Measurements from ENCODE around the gene SSB. TPM values are rescaled to one million over a fixed set of nuclear protein-coding genes. Genes with fewer than 3 reads are reported as not detected.

Gene SSB
- total and polyA plus RNA-seq, 2 of the 4 experiments (the other 2 are of a cell fraction): 41.2 to 75.5 TPM

DNA sequence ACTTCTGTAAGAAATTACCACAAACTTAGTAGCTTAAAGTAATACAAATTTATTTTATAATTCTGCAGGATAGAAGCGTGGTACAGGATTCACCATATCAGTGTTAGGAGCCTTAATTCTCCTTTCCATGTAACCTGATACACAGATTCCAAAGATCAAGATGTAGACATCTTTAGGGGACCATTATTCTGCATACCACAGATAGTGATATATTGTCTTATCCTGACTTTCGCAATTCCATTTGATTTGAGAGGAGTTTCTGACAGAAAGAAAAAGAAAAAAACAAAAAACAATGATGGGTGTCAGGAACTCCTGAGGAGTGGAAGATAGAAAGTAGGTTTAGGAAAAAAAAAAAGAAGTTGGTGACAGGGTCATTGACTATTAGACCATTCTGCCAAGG lies 40.9 kb upstream of the SSB start:
- Histone ChIP-seq H4K8ac (ENCODE audit: low read depth in 2 of 2, low read length in 2 of 2) (no peak overlapping the region), H3K23ac (ENCODE audit: low read depth, low read length) (no peak overlapping the region), H2BK20ac (ENCODE audit: low read depth, low read length) (no peak overlapping the region), H3K79me1 (ENCODE audit: low read depth in 1 of 2, low read length in 2 of 2) (no peaks in the 10 kb centered on the region), H2BK5ac (ENCODE audit: low read depth, low read length, poor library complexity, severe bottlenecking) (no peak overlapping the region), H2BK120ac (ENCODE audit: low read depth, low read length) (no peak overlapping the region), H3K4me1 (ENCODE audit: control insufficient read depth, insufficient read depth, low read length) (no peaks in the 10 kb centered on the region), H3K9me3 (ENCODE audit: control insufficient read depth, insufficient read depth, low read length) (no peaks in the 10 kb centered on the region), H3K36me3 (ENCODE audit: control insufficient read depth, insufficient read depth, low read length) (no peaks in the 10 kb centered on the region), H3K4me3 (ENCODE audit: insufficient read depth, low read depth, low read length) (no peak overlapping the region), H2AFZ (replicated peaks; ENCODE audit: low read length, poor library complexity) (no peak overlapping the region), H4K5ac (ENCODE audit: low read depth, low read length) (no peak overlapping the region), H3K27ac (ENCODE audit: insufficient read depth, low read length) (no peak overlapping the region), H4K20me1 (ENCODE audit: insufficient read depth, low read length) (no peaks in the 10 kb centered on the region), H3K4me2 (ENCODE audit: low read depth, low read length) (no peak overlapping the region), H4K91ac (ENCODE audit: insufficient read depth, low read depth, low read length) (no peak overlapping the region), H2BK15ac (ENCODE audit: low read depth, low read length) (no peak overlapping the region), H3K18ac (ENCODE audit: low read depth, low read length) (no peak overlapping the region), H2AK5ac (ENCODE audit: low read depth, low read length) (no peak overlapping the region), H3K9me1 (ENCODE audit: insufficient read depth, low read length) (no peaks in the 10 kb centered on the region; the same call in 1 of the 2 replicates), H3K9ac (ENCODE audit: low read depth, low read length) (no peak overlapping the region), H3K56ac (ENCODE audit: extremely low read depth, insufficient read depth, low read length) (no peak overlapping the region), H2AK9ac (replicated peaks; ENCODE audit: low read depth, low read length, poor library complexity) (no peak overlapping the region), H3K14ac (replicated peaks; ENCODE audit: low read depth, low read length) (no peak overlapping the region), H3K27me3 (ENCODE audit: control insufficient read depth, insufficient read depth, low read length) (no peaks in the 10 kb centered on the region), H3K4ac (ENCODE audit: low read depth, low read length) (no peak overlapping the region)
- no peak for DNase-seq
- ChIA-PET POLR2A (ENCODE audit: unreplicated experiment) (no interaction called here), CTCF (no interaction called here)
- dilution Hi-C loops (cut with HindIII; ENCODE audit: low sequenced_read_pairs, unreplicated experiment) (no loop called here), intact Hi-C loops (cut with micrococcal nuclease) (no loop called here), in situ Hi-C loops (cut with MboI; ENCODE audit: low sequenced_read_pairs) (no loop called here)
- no CpG with 5 or more reads among the region's 2 CpGs for WGBS, 2 experiments (ENCODE audit: extremely low coverage in 2 of 2, insufficient read length in 1 of 2)
- ATAC-seq (ENCODE audit: low read depth): no peak
- TF ChIP-seq, protein P1, sequence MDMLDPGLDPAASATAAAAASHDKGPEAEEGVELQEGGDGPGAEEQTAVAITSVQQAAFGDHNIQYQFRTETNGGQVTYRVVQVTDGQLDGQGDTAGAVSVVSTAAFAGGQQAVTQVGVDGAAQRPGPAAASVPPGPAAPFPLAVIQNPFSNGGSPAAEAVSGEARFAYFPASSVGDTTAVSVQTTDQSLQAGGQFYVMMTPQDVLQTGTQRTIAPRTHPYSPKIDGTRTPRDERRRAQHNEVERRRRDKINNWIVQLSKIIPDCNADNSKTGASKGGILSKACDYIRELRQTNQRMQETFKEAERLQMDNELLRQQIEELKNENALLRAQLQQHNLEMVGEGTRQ (IDR thresholded peaks at IDR 0.05; ENCODE audit: low read depth, low read length): no peak
- no peak for TF ChIP-seq CHD1 (IDR thresholded peaks at IDR 0.05; ENCODE audit: low read depth, low read length)
- TF ChIP-seq, protein P2, sequence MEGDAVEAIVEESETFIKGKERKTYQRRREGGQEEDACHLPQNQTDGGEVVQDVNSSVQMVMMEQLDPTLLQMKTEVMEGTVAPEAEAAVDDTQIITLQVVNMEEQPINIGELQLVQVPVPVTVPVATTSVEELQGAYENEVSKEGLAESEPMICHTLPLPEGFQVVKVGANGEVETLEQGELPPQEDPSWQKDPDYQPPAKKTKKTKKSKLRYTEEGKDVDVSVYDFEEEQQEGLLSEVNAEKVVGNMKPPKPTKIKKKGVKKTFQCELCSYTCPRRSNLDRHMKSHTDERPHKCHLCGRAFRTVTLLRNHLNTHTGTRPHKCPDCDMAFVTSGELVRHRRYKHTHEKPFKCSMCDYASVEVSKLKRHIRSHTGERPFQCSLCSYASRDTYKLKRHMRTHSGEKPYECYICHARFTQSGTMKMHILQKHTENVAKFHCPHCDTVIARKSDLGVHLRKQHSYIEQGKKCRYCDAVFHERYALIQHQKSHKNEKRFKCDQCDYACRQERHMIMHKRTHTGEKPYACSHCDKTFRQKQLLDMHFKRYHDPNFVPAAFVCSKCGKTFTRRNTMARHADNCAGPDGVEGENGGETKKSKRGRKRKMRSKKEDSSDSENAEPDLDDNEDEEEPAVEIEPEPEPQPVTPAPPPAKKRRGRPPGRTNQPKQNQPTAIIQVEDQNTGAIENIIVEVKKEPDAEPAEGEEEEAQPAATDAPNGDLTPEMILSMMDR (conservative IDR thresholded peaks at IDR 0.05; ENCODE audit: low read depth, low read length): no peak
- no peak for TF ChIP-seq BHLHE40 (IDR thresholded peaks at IDR 0.05; ENCODE audit: low read depth, low read length)
- no peak for TF ChIP-seq MXI1 (IDR thresholded peaks at IDR 0.05; ENCODE audit: borderline replicate concordance, low read depth, low read length)
- TF ChIP-seq RCOR1 (IDR thresholded peaks at IDR 0.05; ENCODE audit: insufficient replicate concordance, low read length): no peak
- no peak for TF ChIP-seq MAZ (IDR thresholded peaks at IDR 0.05; ENCODE audit: borderline replicate concordance, low read depth, low read length)
- TF ChIP-seq FOS (IDR thresholded peaks at IDR 0.05; ENCODE audit: low read depth, low read length): no peak
- TF ChIP-seq, protein P3, sequence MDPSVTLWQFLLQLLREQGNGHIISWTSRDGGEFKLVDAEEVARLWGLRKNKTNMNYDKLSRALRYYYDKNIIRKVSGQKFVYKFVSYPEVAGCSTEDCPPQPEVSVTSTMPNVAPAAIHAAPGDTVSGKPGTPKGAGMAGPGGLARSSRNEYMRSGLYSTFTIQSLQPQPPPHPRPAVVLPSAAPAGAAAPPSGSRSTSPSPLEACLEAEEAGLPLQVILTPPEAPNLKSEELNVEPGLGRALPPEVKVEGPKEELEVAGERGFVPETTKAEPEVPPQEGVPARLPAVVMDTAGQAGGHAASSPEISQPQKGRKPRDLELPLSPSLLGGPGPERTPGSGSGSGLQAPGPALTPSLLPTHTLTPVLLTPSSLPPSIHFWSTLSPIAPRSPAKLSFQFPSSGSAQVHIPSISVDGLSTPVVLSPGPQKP (IDR thresholded peaks at IDR 0.05; ENCODE audit: borderline replicate concordance, low read depth, low read length): no peak
- no peak for TF ChIP-seq CEBPB (IDR thresholded peaks at IDR 0.05; ENCODE audit: low read depth, low read length)
- no TSS peak for BruUV-seq (replicated peaks)

Measured in IMR-90 (cell line).